AG09319 (cell line): ENCODE measurements around the gene RAP1GAP2.
A peak's percentile ranks its signal among the peaks of the same experiment; 100 is the strongest.
"Not testable (repeated sequence)": the region's sequence is repeated elsewhere in the genome, so short reads cannot be mapped to it uniquely, and the experiment has no call there.

ENCODE experiments used
- DNase-seq: peaks from one replicate; pipeline ENCODE4 v3.0.0-alpha.2; 2010; ENCODE audit warnings: low read depth; ENCODE audit errors: extremely low read depth
- TF ChIP-seq, protein P1 (sequence below): IDR thresholded peaks from 2 replicates; pipeline ENCODE4 v1.5.1; 2011; ENCODE audit warnings: low read depth, mild to moderate bottlenecking, inconsistent platforms, low read length, moderate library complexity

RAP1GAP2 gene

DNA sequence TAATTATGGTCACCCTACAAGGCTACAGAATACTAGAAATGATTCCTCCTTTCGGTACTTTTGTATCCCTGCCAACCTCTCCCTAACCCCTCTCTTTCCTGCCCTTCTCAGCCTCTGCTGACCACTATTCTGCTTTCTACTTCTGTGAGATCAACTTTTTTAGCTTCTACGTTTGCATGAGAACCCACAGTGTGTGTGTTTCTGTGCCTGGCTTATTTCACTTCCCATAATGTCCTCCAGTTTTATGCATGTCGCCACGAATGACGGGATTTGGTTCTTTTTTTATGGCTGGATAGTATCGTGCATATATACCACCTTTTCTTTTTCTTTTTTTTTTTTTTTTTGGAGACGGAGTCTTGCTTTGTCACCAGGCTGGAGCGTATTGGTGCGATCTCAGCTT lies 92.1 kb downstream of the RAP1GAP2 start:
- TF ChIP-seq, protein P1, sequence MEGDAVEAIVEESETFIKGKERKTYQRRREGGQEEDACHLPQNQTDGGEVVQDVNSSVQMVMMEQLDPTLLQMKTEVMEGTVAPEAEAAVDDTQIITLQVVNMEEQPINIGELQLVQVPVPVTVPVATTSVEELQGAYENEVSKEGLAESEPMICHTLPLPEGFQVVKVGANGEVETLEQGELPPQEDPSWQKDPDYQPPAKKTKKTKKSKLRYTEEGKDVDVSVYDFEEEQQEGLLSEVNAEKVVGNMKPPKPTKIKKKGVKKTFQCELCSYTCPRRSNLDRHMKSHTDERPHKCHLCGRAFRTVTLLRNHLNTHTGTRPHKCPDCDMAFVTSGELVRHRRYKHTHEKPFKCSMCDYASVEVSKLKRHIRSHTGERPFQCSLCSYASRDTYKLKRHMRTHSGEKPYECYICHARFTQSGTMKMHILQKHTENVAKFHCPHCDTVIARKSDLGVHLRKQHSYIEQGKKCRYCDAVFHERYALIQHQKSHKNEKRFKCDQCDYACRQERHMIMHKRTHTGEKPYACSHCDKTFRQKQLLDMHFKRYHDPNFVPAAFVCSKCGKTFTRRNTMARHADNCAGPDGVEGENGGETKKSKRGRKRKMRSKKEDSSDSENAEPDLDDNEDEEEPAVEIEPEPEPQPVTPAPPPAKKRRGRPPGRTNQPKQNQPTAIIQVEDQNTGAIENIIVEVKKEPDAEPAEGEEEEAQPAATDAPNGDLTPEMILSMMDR, result no peak
- DNase-seq, result no peak

DNA sequence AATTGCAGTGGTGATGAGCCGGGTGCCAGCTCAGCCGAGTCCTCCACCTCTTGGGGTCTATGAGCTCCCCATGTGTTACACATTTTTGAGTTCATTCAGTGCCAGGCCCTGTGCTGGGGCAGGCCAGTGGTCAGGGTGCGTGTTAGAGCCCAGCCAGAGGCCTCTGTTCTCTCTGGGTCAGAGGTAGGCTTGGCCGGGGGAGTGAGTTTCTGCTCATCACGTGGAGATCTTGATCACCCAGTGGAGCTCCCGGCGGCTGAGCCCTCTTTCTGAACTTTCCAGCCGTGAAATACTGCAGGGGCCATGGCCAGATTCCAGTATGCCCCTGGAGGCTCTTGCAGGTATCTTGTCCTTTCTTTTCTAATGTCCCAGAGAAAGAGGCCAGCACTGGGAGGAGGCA lies 93.0 kb downstream of the RAP1GAP2 start:
- TF ChIP-seq, protein P1, result no peak
- no peak for DNase-seq

DNA sequence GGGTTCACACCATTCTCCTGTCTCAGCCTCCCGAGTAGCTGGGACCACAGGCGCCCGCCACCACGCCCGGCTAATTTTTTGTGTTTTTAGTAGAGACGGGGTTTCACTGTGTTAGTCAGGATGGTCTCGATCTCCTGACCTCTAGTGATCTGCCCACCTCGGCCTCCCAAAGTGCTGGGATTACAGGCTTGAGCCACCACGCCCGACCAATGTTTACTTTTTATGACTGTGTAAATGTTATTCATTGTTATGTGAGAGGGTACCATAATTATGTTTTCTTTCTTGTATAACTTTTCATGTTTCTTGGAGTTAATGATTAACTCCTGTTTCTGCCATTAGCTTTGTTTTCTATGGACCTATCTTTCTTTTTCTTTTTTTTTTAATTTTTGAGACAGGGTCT lies 94.5 kb downstream of the RAP1GAP2 start:
- not testable (repeated sequence) for DNase-seq

DNA sequence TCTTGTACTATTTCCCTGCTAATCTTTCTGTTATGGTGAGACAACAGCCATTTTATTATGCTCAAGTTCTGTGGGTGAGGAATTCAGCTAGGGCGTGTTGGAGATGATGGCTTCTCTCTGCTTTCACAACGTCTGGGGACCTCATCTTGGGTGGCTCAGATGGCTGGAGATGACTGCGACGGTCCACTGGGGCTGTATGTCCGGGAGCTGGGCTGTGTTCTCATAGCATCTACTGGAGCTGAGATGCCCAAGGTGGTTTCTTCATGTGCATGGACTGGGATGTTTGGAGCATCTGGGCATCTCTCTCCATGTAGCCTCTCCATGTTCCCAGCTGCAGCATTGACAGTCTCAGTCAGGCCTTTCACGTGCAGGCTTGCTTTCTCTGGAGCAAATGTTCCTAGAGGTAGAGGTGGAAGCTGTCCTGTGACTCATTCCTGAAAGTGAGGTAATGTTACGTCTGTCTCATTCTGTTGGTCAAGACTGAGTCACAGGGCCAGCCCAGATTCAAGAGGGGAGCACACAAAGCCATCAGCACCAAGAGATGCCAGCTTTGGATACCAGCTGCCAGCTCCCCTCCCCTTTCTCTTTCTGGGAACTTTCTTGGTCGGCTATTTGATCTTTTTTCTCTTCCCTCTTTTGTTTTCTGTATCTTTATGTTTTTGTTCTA lies 96.2 kb downstream of the RAP1GAP2 start:
- peak; percentile 27 for DNase-seq
- TF ChIP-seq, protein P1, result no peak

DNA sequence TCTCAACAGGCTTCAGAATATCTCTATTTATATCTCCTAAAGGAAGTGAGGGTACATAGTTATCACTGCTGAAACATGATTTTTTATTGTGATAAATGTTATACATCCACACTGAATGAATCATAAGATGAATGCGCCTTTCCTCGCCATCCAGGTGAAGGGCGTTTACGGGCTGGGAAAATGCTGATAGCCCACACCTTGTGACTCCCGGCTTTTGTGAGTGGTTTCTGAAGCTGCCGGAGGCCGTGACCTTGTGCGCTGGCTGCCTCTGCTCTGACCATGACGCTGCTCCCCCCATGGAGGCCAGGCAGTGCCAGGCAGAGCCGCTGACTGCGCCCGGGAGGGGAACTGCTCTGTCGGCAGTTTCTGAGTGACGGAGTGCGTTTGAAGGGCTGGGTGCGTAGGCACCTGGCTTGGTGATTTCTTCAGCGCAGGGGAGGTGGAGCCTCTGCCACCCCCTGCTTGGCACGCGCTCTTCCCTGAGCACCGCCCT lies 97.2 kb downstream of the RAP1GAP2 start:
- DNase-seq, result no peak
- TF ChIP-seq, protein P1, result no peak

DNA sequence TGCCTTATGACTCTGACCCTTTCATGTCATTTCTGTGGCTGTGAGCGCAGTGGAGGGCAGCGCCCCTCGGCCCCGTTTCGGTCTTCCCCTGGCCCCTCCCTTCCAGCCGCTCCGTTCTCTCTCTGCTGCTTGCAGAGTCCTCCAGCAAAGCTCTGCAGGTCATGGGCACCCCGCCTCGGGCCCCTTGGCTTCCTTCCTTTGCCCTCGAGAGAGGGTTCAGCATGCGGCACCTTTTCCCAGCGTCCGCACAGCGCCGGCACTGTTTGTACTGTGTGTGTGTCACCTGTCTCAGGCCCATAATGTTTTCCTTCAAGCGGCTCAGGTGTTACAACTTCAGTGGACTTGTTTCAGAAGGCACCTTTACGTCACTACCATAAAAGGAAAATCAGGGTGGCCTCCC lies 98.5 kb downstream of the RAP1GAP2 start:
- DNase-seq, result no peak
- TF ChIP-seq, protein P1, result no peak

DNA sequence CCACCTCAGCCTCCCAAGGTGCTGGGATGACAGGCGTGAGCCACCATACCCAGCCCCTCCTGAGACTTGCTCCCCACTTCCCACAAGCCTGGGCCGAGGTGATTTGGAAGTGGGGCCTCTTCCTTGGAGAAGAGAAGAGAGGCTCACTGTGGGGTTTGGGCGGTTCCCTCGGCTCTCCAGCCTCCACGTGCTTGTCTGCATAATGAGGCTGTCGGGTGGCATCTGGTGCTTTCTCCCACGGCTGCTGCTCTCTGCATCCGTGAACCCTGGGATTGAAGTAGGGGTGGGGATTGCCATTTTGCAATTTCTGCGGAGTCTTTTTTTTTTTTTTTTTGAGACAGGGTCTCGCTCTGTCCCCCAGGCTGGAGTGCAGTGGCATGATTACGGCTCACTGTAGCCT lies 101.4 kb downstream of the RAP1GAP2 start:
- TF ChIP-seq, protein P1, result no peak
- DNase-seq, result no peak

DNA sequence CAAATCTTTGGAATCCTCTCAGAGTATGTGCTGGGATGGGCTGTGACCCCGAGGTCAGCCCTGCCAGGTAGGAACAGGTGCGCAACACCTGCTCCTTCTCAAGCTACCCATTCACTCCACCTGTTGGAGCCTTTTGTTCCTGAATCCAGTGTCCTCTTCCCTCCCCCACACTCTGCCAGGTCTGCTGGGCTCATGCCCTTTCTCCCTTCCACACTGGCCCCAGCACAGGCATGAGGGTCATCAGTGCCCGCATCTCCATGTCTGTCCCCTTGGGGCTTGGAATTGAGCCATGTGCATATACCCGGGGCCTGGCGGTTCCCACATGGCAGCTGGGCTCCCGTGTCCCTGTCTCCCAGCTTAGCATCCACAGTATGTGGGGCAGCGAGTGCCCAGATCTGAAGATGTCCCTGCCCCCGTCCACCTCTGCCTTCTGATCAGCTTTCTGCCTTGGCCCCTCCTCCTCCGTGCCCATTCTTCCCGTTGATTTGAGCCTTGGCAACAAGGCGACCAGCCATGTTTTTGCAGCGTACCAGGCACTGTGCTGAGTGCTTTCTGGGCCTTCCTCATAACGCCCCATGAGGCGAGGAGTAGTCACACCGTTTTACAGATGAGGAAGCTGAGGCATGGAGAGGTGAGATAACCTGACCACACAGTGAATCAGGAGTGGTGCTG lies 102.2 kb downstream of the RAP1GAP2 start:
- no peak for DNase-seq
- TF ChIP-seq, protein P1, result no peak
